PFSK-1 (cell line): ENCODE measurements around the gene GRID2IP.

Experiments
- SIN3A ChIP-seq: IDR thresholded peaks from 2 replicates; pipeline ENCODE4 v1.6.1; 2012; ENCODE audit warnings: mild to moderate bottlenecking, low read length, moderate library complexity, borderline replicate concordance; ENCODE audit not compliant: insufficient read depth
- TAF1 ChIP-seq: IDR thresholded peaks from 2 replicates; pipeline ENCODE4 v1.6.1; 2012; ENCODE audit warnings: low read length, control low read depth, borderline replicate concordance; ENCODE audit not compliant: insufficient read depth

- TF ChIP-seq SIN3A (no peak), TAF1 (no peak)
Observed at GRCh38 chr7:6565655-6566054, 14.4 kb upstream of the GRID2IP start.
